GM10248 (cell line): ENCODE measurements around the gene DPYD.

Source experiments
- CTCF ChIA-PET: fragments of 300-600 bp; sonication (Branson Sonifier 250); formaldehyde crosslinking; extraction: SDS; loops from one replicate; lab custom pipeline; 2021; ENCODE audit warnings: antibody characterized with exemption; lab: Yijun Ruan, JAX
- POLR2A ChIA-PET: fragments of 350-650 bp; sonication (Branson Sonifier 250); formaldehyde crosslinking; extraction: SDS; loops from one replicate; lab custom pipeline; 2020; ENCODE audit warnings: antibody characterized with exemption; lab: Yijun Ruan, JAX
- DNase-seq: peaks from one replicate; pipeline ENCODE4 v3.0.0; 2012; ENCODE audit errors: extremely low spot score
- TF ChIP-seq, protein P1 (sequence below): IDR thresholded peaks from 2 replicates; pipeline ENCODE4 v1.5.1; 2012; ENCODE audit warnings: mild to moderate bottlenecking, low read depth; ENCODE audit errors: extremely low read depth, missing control alignments, control extremely low read depth

Gene DPYD

DNA sequence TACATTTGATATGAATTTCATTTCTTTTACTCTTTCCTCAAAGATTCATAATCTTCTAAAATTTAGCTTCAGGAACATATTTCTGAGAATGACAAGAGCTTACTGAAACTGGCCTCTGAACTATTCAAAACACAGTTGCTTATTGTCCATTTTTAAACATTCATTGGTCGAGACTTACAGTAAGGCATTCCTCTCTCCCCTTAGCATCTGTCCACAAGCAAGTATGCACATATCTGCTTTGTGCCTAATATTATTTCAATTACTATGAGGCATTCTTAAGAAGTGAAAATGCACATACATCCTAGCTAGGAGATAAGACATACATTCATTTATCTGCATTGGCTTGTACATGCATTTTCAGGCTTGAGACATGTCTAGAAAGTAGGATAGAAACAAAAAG, 710.5 kb downstream of the DPYD start:
- DNase-seq = no peak
- CTCF ChIA-PET = interaction anchor here (1.2 to 1.9 kb wide), 3 partner anchors 9 to 12 kb away, joined by 3 to 8 read pairs (median 6); no protein-coding TSS in a partner anchor
- TF ChIP-seq, protein P1, sequence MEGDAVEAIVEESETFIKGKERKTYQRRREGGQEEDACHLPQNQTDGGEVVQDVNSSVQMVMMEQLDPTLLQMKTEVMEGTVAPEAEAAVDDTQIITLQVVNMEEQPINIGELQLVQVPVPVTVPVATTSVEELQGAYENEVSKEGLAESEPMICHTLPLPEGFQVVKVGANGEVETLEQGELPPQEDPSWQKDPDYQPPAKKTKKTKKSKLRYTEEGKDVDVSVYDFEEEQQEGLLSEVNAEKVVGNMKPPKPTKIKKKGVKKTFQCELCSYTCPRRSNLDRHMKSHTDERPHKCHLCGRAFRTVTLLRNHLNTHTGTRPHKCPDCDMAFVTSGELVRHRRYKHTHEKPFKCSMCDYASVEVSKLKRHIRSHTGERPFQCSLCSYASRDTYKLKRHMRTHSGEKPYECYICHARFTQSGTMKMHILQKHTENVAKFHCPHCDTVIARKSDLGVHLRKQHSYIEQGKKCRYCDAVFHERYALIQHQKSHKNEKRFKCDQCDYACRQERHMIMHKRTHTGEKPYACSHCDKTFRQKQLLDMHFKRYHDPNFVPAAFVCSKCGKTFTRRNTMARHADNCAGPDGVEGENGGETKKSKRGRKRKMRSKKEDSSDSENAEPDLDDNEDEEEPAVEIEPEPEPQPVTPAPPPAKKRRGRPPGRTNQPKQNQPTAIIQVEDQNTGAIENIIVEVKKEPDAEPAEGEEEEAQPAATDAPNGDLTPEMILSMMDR = no peak
- POLR2A ChIA-PET = no interaction called here

DNA sequence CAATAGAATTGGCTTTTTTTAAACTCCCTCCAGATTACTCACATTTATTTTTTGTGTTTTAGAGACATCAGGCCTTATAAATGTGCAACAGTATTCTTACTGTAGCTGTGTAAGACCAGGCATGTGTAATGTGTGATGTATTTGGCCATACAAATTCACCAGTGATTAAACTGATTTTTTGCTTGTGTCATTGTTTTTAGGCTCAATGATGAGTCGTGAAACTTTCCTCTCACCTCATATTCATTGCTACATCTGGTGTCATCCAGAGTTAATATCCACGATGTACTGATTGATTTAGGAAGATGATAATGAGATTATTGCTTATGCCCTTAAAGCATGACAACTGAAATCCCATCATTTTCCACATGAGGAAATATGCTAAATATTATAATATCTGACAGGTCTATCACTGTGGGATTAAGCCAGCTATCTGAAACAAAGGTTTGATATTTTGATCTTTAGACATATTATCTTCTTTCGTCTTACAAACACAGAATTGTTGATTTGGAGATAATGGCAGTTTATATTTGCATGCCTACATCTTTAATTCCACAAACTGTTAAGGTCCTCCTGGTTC, 711.4 kb downstream of the DPYD start:
- ChIA-PET POLR2A (no interaction called here), CTCF (interaction anchor here (1.2 to 1.9 kb wide), 5 partner anchors 8 to 24 kb away, joined by 3 to 8 read pairs (median 4); no protein-coding TSS in a partner anchor)
- TF ChIP-seq, protein P1 = no peak
- no peak for DNase-seq

DNA sequence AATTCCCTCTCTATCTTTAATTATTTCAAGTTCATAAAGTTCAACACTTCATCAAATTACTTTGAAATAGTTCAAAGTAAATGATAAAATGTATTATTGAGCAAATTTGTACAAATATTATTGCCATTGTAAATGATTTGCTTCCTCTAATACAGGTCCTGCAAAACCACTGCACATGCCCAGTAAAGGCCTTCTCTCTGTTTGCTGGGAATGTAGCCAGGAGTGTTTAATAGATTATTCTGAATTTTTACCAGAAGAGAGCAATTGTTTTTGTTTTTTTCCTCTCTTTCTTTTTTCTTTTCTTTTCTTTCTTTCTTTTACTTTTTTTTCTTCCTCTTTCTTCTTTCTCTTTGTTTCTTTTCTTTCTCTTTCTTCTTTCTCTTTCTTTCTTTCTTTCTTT, 713.0 kb downstream of the DPYD start:
- DNase-seq = no peak
- CTCF ChIA-PET = no interaction called here
- TF ChIP-seq, protein P1 = no peak
- POLR2A ChIA-PET = no interaction called here

DNA sequence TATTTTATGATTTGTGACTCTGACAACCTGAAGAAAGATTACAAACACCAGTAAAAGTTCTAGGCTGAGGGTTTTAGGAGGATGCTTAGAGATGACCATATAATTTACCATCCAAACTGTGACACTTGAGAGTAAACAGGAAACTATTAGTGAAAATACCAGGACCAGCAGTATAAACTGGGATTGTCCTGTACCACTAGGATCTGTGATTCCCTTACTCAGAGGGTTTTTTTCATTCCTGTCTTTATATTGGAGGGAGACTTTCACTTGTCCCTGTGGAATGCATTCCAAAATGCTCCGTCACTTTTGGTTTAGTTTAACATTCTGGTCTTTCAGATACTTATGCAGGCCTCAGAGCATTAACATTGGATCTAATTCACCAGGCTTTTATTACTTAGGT, 716.4 kb downstream of the DPYD start:
- POLR2A ChIA-PET = no interaction called here
- TF ChIP-seq, protein P1 = no peak
- DNase-seq = no peak
- CTCF ChIA-PET = no interaction called here

DNA sequence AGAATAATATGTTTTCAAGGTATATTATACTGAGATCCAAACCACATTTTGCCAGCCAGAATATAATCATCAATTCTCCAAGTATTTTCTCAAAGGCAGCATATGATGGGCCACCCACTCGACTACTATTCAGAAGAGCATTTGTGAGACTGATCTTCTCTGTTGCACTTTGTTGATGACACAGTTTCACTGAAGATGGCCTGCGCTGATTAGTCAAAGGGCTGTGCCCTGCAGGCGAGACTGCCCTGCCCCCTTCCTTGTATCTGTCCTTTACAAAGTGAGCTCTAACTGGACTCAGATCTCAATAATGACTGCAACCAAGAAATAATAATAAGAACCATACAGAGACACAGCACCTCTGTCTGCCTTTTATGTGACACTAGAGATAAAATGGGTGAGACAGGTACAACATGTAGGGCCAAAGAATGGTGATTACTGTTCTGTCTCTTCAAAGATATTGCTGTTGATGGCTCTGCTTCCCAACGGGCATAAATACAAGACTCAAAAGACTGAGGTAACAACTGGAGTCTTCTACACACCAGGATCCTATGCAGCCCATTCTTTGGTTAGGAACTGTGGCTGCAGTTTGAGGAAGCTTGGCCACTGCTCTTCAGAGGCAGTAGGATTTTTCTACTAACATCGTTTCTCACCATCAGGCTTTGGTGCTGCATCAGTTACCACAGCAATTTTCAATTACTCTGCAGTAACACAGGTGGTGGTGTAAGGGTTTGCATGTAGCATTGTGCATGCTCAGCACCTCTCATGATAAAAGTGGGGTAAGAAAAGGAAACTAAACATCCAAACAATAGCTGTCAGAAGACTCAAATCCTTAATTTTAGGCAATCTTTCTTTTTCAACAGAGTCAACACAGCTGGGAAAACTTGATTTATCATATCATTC, 718.1 kb downstream of the DPYD start:
- POLR2A ChIA-PET = no interaction called here
- no peak for DNase-seq
- TF ChIP-seq, protein P1 = no peak
- CTCF ChIA-PET = no interaction called here

DNA sequence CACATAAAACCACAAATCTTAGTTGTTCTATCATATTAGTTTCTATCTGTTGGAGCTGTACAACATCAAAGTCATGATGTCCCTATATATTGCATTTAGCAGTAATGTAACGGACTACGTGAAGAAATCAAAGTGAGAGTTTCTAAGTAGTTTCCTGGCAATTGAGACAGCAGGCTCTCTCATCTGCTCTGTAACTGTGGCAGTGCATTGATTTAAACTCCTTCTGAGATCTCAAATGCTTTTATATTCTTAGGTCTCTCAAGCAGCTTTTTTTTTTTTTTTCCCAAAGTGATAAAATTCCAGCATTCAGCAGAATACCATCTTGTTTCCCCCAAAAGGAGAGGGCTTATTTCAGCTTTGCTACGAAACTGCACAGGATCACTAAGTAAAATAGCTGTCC, 719.2 kb downstream of the DPYD start:
- TF ChIP-seq, protein P1 = no peak
- ChIA-PET CTCF (interaction anchor here (1.0 kb wide), 2 partner anchors 8 to 9 kb away, joined by 3 read pairs; no protein-coding TSS in a partner anchor), POLR2A (no interaction called here)
- no peak for DNase-seq
